Gastroesophageal sphincter (tissue), 4 donors: ENCODE results near the gene ABHD2. TPM values are rescaled to one million over a fixed set of nuclear protein-coding genes. Genes with fewer than 3 reads are reported as not detected.

Experiments used
- ATAC-seq: fragments of 150-250 bp; one replicate; pipeline ENCODE4 v1.9.1; 2016; ENCODE audit warnings: mild to moderate bottlenecking, moderate library complexity
- H3K27ac ChIP-seq, 4 donors: fragments of 200-600 bp; sonication (generic) in 3 of 4; 1 replicate in 3 of 4; 2 replicates in 1 of 4; pipeline ENCODE4 v1.5.1; 2016 to 2019
- H3K27me3 ChIP-seq: fragments of 200-600 bp; sonication (generic); one replicate; pipeline ENCODE4 v1.5.1; 2019
- H3K36me3 ChIP-seq, 2 donors: fragments of 200-600 bp; sonication (generic); one replicate each; pipeline ENCODE4 v1.5.1; 2019; ENCODE audit warnings: control low read depth in 1 of 2
- H3K4me1 ChIP-seq, 3 donors: fragments of 200-600 bp; sonication (generic); 1 replicate in 2 of 3; 2 replicates in 1 of 3; pipeline ENCODE4 v1.5.1; 2016 to 2019; ENCODE audit warnings: control low read depth in 2 of 3
- H3K4me3 ChIP-seq, 2 donors: fragments of 200-600 bp; sonication (generic); one replicate each; pipeline ENCODE4 v1.5.1; 2019; ENCODE audit warnings: mild to moderate bottlenecking in 1 of 2, moderate library complexity in 1 of 2
- H3K9me3 ChIP-seq, 3 donors: fragments of 200-600 bp; sonication (generic); one replicate each; pipeline ENCODE4 v1.5.1; 2017 to 2019; ENCODE audit warnings: control low read depth in 2 of 3
- EP300 ChIP-seq: sonication (generic); formaldehyde crosslinking; IDR thresholded peaks from one replicate; pipeline ENCODE4 v1.6.1; 2017; ENCODE audit warnings: antibody characterized with exemption, mild to moderate bottlenecking
- POLR2A ChIP-seq, 2 donors: fragments of 450-650 bp; IDR thresholded peaks; one replicate each; pipeline ENCODE4 v1.6.1; 2017; ENCODE audit warnings: antibody characterized with exemption in 2 of 2, mild to moderate bottlenecking in 2 of 2, moderate library complexity in 1 of 2
- POLR2AphosphoS5 ChIP-seq: sonication (generic); formaldehyde crosslinking; IDR thresholded peaks from one replicate; pipeline ENCODE4 v1.6.1; 2017; ENCODE audit warnings: antibody characterized with exemption
- WGBS, 2 donors: methylation state at CpG; one replicate each; pipeline ENCODE4 v1.1.5; 2018; ENCODE audit warnings: low coverage in 1 of 2; 5-methylcytosine and 5-hydroxymethylcytosine counted together
- total RNA-seq, 4 donors: library from RNA; depleted of rRNA; stranded (reverse); fragments of >200 nt; gene quantifications; one replicate each; pipeline ENCODE4 v1.1.0, GENCODE V29; 2016
- TF ChIP-seq, protein P1 (sequence below), 4 experiments: fragments of 200-600 bp in 2 of 4; fragments of 450-650 bp in 2 of 4; sonication (generic) in 1 of 4; IDR thresholded peaks; one replicate each; pipeline ENCODE4 v1.5.1; 2017 to 2019; ENCODE audit warnings: antibody characterized with exemption in 4 of 4, mild to moderate bottlenecking in 2 of 4, moderate library complexity in 2 of 4

Gene ABHD2
- total RNA-seq, 4 donors from 2014 or later = 54.6 to 108 (median 75.9) TPM

GRCh38 chr15:89155122-89155521 lies 66.9 kb downstream of the ABHD2 start:
- peaks cover 0 to 83% of the 10 kb centered on the region in 2 donors for H3K36me3 ChIP-seq
- no peak for ATAC-seq

GRCh38 chr15:89155656-89156055 lies 67.4 kb downstream of the ABHD2 start:
- H3K4me1 ChIP-seq = peaks cover 0 to 11% (median 0%) of the 10 kb centered on the region in 3 donors
- no peak for TF ChIP-seq EP300
- TF ChIP-seq, protein P1, sequence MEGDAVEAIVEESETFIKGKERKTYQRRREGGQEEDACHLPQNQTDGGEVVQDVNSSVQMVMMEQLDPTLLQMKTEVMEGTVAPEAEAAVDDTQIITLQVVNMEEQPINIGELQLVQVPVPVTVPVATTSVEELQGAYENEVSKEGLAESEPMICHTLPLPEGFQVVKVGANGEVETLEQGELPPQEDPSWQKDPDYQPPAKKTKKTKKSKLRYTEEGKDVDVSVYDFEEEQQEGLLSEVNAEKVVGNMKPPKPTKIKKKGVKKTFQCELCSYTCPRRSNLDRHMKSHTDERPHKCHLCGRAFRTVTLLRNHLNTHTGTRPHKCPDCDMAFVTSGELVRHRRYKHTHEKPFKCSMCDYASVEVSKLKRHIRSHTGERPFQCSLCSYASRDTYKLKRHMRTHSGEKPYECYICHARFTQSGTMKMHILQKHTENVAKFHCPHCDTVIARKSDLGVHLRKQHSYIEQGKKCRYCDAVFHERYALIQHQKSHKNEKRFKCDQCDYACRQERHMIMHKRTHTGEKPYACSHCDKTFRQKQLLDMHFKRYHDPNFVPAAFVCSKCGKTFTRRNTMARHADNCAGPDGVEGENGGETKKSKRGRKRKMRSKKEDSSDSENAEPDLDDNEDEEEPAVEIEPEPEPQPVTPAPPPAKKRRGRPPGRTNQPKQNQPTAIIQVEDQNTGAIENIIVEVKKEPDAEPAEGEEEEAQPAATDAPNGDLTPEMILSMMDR (IDR thresholded peaks at IDR 0.05) = no peak
- no peak for TF ChIP-seq POLR2A (IDR thresholded peaks at IDR 0.05)
- TF ChIP-seq POLR2AphosphoS5 = no peak
- no peak overlapping the region for H3K27ac ChIP-seq
- no peaks in the 10 kb centered on the region for H3K27me3 ChIP-seq
- 83 to 91% methylated on average over 2 to 6 of the region's 6 CpGs for WGBS, 2 donors
- no peaks in the 10 kb centered on the region for H3K9me3 ChIP-seq
- H3K36me3 ChIP-seq = peaks cover 0 to 84% of the 10 kb centered on the region in 2 donors
- H3K4me3 ChIP-seq = no peak overlapping the region
- ATAC-seq = no peak

More at GRCh38 chr15:89155122-89155521, 66.9 kb downstream of the ABHD2 start:
- H3K9me3 ChIP-seq = no peaks in the 10 kb centered on the region
- H3K4me3 ChIP-seq = no peak overlapping the region
- 97 to 100% methylated on average over 1 to 10 of the region's 10 CpGs for WGBS, 2 donors
- H3K27ac ChIP-seq = no peak overlapping the region
- TF ChIP-seq POLR2A (IDR thresholded peaks at IDR 0.05) = no peak
- TF ChIP-seq POLR2AphosphoS5 = no peak
- no peak for TF ChIP-seq EP300
- TF ChIP-seq, protein P1 (IDR thresholded peaks at IDR 0.05) = no peak
- H3K27me3 ChIP-seq = no peaks in the 10 kb centered on the region
- peaks cover 0 to 17% (median 0%) of the 10 kb centered on the region in 3 donors for H3K4me1 ChIP-seq

- WGBS, 2 donors = 86 to 100% methylated on average over 1 of the region's 1 CpG
- no peak overlapping the region for H3K4me3 ChIP-seq
- TF ChIP-seq, protein P1 (IDR thresholded peaks at IDR 0.05) = no peak
- TF ChIP-seq EP300 (no peak), POLR2A (IDR thresholded peaks at IDR 0.05) (no peak), POLR2AphosphoS5 (no peak)
- peaks cover 0 to 77% of the 10 kb centered on the region in 2 donors for H3K36me3 ChIP-seq
- H3K27ac ChIP-seq = no peak overlapping the region
- peaks cover 0 to 7% (median 0%) of the 10 kb centered on the region in 3 donors for H3K4me1 ChIP-seq
- ATAC-seq = no peak
- H3K9me3 ChIP-seq = no peaks in the 10 kb centered on the region
- no peaks in the 10 kb centered on the region for H3K27me3 ChIP-seq
These were observed 68.8 kb downstream of the ABHD2 start for GRCh38 chr15:89157061-89157460.

DNA sequence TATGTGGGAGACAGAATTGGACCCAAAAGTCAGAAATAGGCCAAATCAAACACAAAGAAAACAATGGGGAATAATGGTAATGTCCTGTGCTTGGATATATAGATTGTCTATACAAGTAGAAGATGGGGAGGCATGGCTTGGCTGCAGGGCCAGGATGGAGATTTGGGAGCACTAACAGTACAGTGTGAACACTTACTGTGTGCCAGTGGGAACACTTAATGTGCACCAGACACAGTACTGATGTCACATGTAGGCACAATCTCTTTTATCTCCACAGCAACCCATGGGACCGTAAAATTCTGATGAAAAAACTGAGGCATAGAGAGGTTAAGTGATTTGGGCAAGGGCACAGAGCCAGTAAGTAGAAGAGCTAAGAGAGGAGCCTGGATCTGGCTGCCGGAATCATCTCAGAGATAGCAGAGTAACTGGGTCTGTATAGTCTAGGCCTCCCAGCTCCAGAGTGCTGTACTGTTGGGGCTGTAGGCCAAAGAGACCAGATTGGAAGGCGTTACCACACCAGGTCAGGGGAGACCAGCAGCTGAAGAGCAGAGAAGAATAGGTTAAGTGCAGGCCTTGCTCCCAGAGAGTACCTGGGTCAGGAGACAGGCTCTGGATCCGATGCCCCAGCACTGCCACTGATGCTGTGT lies 69.8 kb downstream of the ABHD2 start:
- no peaks in the 10 kb centered on the region for H3K9me3 ChIP-seq
- TF ChIP-seq POLR2AphosphoS5 (no peak), POLR2A (IDR thresholded peaks at IDR 0.05) (no peak), EP300 (no peak)
- TF ChIP-seq, protein P1 (IDR thresholded peaks at IDR 0.05) = no peak

GRCh38 chr15:89161666-89162065 lies 73.4 kb downstream of the ABHD2 start:
- ATAC-seq = no peak
- Histone ChIP-seq H3K27ac (no peak overlapping the region), H3K27me3 (no peaks in the 10 kb centered on the region), H3K36me3 (peaks cover 0 to 36% of the 10 kb centered on the region in 2 donors), H3K9me3 (no peaks in the 10 kb centered on the region), H3K4me1 (peaks cover 6 to 41% (median 8%) of the 10 kb centered on the region in 3 donors), H3K4me3 (no peak overlapping the region)
- no peak for TF ChIP-seq EP300
- no peak for TF ChIP-seq POLR2AphosphoS5
- TF ChIP-seq POLR2A (IDR thresholded peaks at IDR 0.05) = no peak
- TF ChIP-seq, protein P1 (IDR thresholded peaks at IDR 0.05) = no peak
- WGBS, 2 donors = 64 to 69% methylated on average over 3 of the region's 3 CpGs

More for the DNA sequence above, 69.8 kb downstream of the ABHD2 start:
- 47 to 55% methylated on average over 2 to 4 of the region's 4 CpGs for WGBS, 2 donors
- Histone ChIP-seq H3K27me3 (no peaks in the 10 kb centered on the region), H3K4me3 (no peak overlapping the region), H3K4me1 (peaks cover 0 to 11% (median 0%) of the 10 kb centered on the region in 3 donors), H3K36me3 (peaks cover 0 to 72% of the 10 kb centered on the region in 2 donors), H3K27ac (no peak overlapping the region)
- ATAC-seq = no peak
